Measurements from ENCODE around the gene GPX4. TPM values are rescaled to one million over a fixed set of nuclear protein-coding genes. Genes with fewer than 3 reads are reported as not detected.

GPX4 gene
- total RNA-seq, 4 donors from 2014 or later: 350 to 485 (median 414) TPM

GRCh38 chr19:1063030-1063908 lies 40.5 kb upstream of the GPX4 start:
- WGBS, 2 donors: 64 to 99% methylated on average over 22 to 26 of the region's 37 CpGs
- Histone ChIP-seq H3K4me1 (peaks cover 3 to 34% of the 10 kb centered on the region in 2 donors), H3K27me3 (peaks cover 5% of the 10 kb centered on the region), H3K36me3 (no peaks in the 10 kb centered on the region), H3K27ac (no peak overlapping the region), H3K4me3 (replicated peaks in 1 of 3) (no peak overlapping the region), H3K9me3 (no peaks in the 10 kb centered on the region)
- DNase-seq: no peak
- TF ChIP-seq CTCF (IDR thresholded peaks at IDR 0.05): no peak
- TF ChIP-seq POLR2A (IDR thresholded peaks at IDR 0.05): no peak
- intact Hi-C loops (cut with DNase I): no loop called here

GRCh38 chr19:1063909-1064660 lies 39.7 kb upstream of the GPX4 start:
- Histone ChIP-seq H3K4me1 (peaks cover 3 to 34% of the 10 kb centered on the region in 2 donors), H3K27ac (no peak overlapping the region), H3K4me3 (replicated peaks in 1 of 3) (no peak overlapping the region), H3K36me3 (no peaks in the 10 kb centered on the region), H3K9me3 (no peaks in the 10 kb centered on the region), H3K27me3 (peaks cover 5% of the 10 kb centered on the region)
- intact Hi-C loops (cut with DNase I): no loop called here
- 68 to 89% methylated on average over 28 to 37 of the region's 37 CpGs for whole genome bisulfite sequencing, 2 donors
- TF ChIP-seq POLR2A (IDR thresholded peaks at IDR 0.05): no peak
- TF ChIP-seq CTCF (IDR thresholded peaks at IDR 0.05): no peak
- no peak for DNase-seq

GRCh38 chr19:1064661-1065605 lies 38.9 kb upstream of the GPX4 start:
- no peaks in the 10 kb centered on the region for H3K36me3 ChIP-seq
- no peak overlapping the region for H3K27ac ChIP-seq
- peak; percentile 59 to 68 for DNase-seq
- TF ChIP-seq POLR2A (IDR thresholded peaks at IDR 0.05) (no peak), CTCF (IDR thresholded peaks at IDR 0.05) (peak; percentile 45 to 94 (median 82))
- H3K9me3 ChIP-seq: no peaks in the 10 kb centered on the region
- WGBS, 2 donors: 14 to 22% methylated on average over 26 to 29 of the region's 60 CpGs
- peaks cover 11% of the 10 kb centered on the region for H3K27me3 ChIP-seq
- peaks cover 3 to 37% of the 10 kb centered on the region in 2 donors for H3K4me1 ChIP-seq
- intact Hi-C loops (cut with DNase I): no loop called here
- no peak overlapping the region for H3K4me3 ChIP-seq (replicated peaks in 1 of 3)

- H3K27ac ChIP-seq: no peak overlapping the region
- H3K4me1 ChIP-seq: peaks cover 3 to 37% of the 10 kb centered on the region in 2 donors
- no peak overlapping the region for H3K4me3 ChIP-seq (replicated peaks in 1 of 3)
- peaks cover 15% of the 10 kb centered on the region for H3K27me3 ChIP-seq
- H3K36me3 ChIP-seq: no peaks in the 10 kb centered on the region
- no peak for DNase-seq
- no peaks in the 10 kb centered on the region for H3K9me3 ChIP-seq
- intact Hi-C loops (cut with DNase I): no loop called here
- TF ChIP-seq POLR2A (IDR thresholded peaks at IDR 0.05): no peak
- TF ChIP-seq CTCF (IDR thresholded peaks at IDR 0.05): no peak
- 62 to 71% methylated on average over 8 to 16 of the region's 17 CpGs for WGBS, 2 donors
Observed at GRCh38 chr19:1065606-1066109, 38.1 kb upstream of the GPX4 start.

Measured in thyroid gland (tissue), 4 donors.